C4-2B (cell line): ENCODE measurements around the gene SKI.
A peak's percentile ranks its signal among the peaks of the same experiment; 100 is the strongest.

ENCODE experiments used
- H3K27ac ChIP-seq: fragments of 450-650 bp; 2 replicates; pipeline ENCODE4 v1.5.1; 2017
- ZFX ChIP-seq: fragments of 450-650 bp; IDR thresholded peaks from 2 replicates; pipeline ENCODE4 v1.6.1; 2017
- TF ChIP-seq, protein P1 (sequence below): fragments of 450-650 bp; conservative IDR thresholded peaks from 2 replicates; pipeline ENCODE4 v1.5.1; 2017; ENCODE audit warnings: mild to moderate bottlenecking

The SKI gene

GRCh38 chr1:2239384-2239985 is 11.4 kb downstream of the SKI start:
- TF ChIP-seq ZFX, result no peak
- TF ChIP-seq, protein P1, sequence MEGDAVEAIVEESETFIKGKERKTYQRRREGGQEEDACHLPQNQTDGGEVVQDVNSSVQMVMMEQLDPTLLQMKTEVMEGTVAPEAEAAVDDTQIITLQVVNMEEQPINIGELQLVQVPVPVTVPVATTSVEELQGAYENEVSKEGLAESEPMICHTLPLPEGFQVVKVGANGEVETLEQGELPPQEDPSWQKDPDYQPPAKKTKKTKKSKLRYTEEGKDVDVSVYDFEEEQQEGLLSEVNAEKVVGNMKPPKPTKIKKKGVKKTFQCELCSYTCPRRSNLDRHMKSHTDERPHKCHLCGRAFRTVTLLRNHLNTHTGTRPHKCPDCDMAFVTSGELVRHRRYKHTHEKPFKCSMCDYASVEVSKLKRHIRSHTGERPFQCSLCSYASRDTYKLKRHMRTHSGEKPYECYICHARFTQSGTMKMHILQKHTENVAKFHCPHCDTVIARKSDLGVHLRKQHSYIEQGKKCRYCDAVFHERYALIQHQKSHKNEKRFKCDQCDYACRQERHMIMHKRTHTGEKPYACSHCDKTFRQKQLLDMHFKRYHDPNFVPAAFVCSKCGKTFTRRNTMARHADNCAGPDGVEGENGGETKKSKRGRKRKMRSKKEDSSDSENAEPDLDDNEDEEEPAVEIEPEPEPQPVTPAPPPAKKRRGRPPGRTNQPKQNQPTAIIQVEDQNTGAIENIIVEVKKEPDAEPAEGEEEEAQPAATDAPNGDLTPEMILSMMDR, result no peak
- peak overlapping the region; percentile 43 for H3K27ac ChIP-seq

DNA sequence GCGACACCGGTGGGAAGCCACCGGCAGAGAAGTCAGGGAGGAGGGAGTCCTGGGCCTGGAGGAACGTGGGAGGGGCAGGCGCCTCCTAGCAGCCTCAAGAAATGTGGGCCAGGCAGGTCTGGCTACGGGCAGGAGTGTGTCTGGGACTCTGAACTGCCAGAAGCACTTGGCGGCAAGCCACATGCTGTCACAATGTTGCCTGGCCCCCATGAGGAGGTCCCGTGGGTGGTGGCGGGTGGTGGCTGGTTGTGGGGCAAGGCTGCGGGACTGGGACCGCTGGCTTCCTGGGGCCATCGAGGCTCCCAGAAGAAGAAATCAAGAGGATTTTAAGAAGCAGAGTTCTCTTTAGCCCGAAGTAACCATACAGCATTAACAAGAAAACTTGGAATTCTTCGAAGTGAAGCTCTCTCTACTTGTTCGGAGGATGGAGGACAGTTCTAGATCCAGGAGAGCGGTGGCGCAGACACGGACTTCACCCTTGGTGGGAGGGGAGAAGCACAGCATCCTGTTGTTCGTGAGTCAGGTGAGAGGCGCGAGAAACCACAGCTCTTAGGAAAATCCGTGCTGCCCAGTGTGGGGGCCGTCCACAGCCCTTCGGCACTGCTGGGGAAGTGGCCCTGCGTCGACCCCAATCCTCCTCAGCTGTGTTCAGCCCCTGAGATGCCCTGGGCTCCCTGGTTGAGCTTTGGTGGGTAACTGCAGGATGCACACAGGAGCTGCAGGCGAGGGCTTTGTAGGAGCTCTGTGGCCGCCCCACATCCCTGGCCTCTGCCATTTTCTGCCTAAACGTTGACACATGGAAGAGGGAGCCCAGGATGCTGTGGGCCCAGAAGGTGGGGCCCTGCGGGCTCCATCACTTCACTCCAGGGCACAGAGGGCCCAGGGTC is 12.4 kb downstream of the SKI start:
- H3K27ac ChIP-seq, result peak overlapping the region; percentile 8; the same call in 1 of the 2 replicates

DNA sequence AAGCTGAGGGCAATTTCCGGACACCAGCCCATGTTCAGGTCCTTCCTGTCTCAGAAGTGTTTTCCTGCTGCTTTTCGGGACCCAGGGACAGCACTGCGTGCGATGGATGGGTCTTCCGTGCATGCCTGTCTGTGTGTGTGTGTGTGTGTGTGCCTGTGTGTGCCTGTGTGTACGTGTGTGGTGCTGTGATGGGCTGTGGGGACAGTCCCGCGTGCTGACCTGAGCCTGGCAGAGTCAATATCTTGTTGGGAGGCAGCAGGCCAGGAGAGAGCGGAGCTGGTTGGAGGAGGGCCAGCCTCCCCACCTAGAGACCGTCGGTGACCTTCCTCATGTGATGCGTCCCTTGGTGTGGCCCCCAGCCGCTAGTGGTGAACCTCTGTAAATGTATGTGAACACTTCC is 13.7 kb downstream of the SKI start:
- H3K27ac ChIP-seq, result no peak overlapping the region
- TF ChIP-seq, protein P1, result no peak
- no peak for TF ChIP-seq ZFX

More for the DNA sequence above, 12.4 kb downstream of the SKI start:
- TF ChIP-seq, protein P1, result no peak
- no peak for TF ChIP-seq ZFX

DNA sequence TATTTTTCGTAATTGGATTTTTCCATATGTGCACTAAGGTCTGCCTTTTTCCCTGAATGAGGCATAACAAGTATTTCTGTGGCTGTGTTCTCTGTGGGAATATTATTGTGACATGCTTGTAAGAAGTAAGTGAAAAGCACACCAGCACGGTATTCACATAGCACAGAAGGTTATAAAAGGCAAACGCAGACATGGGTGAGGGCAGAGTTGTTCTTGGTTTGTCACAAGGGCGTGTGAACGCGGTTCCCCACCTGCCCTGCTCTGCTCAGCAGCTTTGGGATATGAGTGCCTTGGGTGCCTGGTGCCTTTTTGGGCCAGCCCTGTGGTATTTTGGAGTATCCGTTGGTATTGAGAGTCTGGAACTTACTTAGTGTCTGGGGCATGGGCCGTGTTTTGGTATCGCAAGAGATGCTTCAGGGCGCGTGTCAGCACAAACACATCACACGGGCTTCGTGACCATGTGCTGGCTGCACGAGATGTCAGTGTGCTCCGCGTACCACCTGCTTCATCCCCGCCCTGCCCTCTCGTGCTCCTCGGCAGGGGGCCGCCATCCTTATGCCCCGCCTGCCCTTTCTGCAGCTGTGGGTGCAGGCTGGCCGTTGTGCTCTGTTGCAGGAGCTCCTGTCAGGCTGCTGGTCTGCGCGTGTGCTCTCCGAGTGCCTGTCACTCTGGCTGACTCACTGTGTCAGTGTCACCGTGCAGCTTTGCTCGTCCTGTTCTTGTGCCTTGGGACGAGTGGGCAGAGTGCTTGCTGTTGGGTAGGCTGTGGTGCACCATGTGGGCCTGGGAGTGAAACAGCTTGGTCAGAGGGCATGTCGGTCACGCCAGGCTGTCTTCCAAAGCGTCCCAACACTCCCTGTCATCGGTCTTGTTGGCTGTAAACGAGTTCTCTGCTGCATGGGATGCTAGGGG is 15.0 kb downstream of the SKI start:
- H3K27ac ChIP-seq, result no peak overlapping the region
- no peak for TF ChIP-seq ZFX
- TF ChIP-seq, protein P1, result no peak

DNA sequence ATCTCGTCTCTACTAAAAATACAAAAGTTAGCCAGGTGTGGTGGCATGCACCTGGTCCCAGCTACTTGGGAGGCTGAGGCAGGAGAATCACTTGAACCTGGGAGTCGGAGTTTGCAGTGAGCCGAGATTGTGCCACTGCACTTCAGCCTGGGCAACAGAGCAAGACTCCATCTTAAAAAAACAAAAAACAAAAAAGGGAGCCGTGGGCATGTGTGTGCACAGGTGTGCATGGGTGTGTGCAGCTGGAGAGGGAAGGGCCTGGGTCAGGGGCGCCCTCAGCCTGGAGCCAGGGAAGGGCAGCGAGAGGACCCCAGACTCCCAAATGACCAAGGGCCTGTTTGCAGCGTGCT is 18.9 kb downstream of the SKI start:
- H3K27ac ChIP-seq, result peak overlapping the region; percentile 98

DNA sequence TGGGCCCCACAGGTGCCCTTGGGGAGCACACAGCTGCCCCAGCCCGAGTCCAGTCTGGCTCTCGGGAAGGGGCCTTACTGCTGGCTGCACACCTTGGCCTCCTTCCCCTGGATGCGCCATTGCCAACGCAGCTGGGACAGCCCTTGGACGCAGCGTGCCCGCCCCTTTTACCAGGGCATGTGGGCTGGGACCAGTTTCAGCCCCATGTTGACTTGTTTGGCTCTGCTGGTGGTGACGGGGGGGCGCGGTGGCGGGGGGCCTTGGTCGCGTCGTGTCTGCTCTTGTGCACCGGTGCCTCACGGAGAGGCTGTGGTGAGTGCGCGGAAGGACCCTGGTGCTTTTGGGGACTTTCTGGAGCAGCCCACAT is 19.6 kb downstream of the SKI start:
- no peak for TF ChIP-seq ZFX
- TF ChIP-seq, protein P1, result no peak
- H3K27ac ChIP-seq, result peak overlapping the region; percentile 98

DNA sequence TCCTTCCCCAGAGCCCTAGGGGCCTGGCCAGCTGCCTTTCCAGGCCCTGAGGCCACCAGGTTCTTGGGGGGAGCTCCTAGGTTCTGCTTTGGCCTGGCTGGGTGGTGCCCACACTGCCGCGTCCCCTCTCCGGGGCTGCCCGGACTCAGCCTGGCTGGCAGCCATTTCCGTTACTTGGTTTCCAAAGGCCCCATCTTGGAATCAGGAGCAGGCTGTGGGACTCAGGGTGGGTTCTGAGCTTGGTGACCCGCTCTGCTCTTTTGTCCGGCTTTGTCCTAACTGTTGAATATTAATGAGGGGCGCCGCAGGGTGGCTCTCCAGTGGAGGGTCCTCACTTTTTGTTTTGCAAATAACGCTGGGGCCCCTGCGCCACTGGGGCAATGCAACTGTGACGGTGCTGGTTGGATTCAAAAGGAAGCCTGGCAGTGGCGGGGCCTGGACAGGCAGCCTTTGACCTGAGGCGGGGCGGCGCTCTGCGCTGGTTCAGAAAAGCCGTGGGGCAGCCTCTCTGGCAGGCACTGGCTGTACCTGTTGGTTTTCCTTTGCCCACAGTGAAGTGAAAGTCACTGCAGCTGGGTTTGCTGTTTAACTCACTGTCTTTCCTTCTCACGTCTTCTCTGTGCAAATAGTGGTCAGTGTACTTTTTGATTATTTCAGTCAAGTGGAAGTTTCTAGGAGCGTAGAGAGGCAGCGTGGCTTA is 20.2 kb downstream of the SKI start:
- H3K27ac ChIP-seq, result peak overlapping the region; percentile 98
- TF ChIP-seq, protein P1, result no peak
- 0 out of 2 replicates have a peak, but pooled peaks have one; percentile 31 for TF ChIP-seq ZFX
